AG04449 (cell line): ENCODE measurements around the gene C2orf81.
"Not testable (repeated sequence)": the region's sequence is repeated elsewhere in the genome, so short reads cannot be mapped to it uniquely, and the experiment has no call there.

ENCODE experiments used
- CTCF ChIA-PET: fragments of 350-600 bp; formaldehyde crosslinking; extraction: SDS; loops from one replicate; lab custom pipeline; 2021; ENCODE audit warnings: antibody characterized with exemption; lab: Yijun Ruan, JAX
- POLR2A ChIA-PET: fragments of 400-600, 350-600 bp; formaldehyde crosslinking; extraction: SDS; loops from one replicate; lab custom pipeline; 2020; ENCODE audit warnings: antibody characterized with exemption, inconsistent platforms; lab: Yijun Ruan, JAX
- DNase-seq: peaks from one replicate; pipeline ENCODE4 v3.0.0-alpha.2; 2010; ENCODE audit warnings: low read depth, low spot score
- H3K4me3 ChIP-seq: 2 replicates; pipeline ENCODE4 v1.5.1; 2011; ENCODE audit warnings: low read depth, mild to moderate bottlenecking, control low read depth, low read length
- CTCF ChIP-seq: IDR thresholded peaks from one replicate; pipeline ENCODE4 v1.5.1; 2011; ENCODE audit warnings: mild to moderate bottlenecking, moderate library complexity, low read length, control low read depth, inconsistent platforms; ENCODE audit not compliant: insufficient read depth; ENCODE audit errors: missing control alignments

The C2orf81 gene

DNA sequence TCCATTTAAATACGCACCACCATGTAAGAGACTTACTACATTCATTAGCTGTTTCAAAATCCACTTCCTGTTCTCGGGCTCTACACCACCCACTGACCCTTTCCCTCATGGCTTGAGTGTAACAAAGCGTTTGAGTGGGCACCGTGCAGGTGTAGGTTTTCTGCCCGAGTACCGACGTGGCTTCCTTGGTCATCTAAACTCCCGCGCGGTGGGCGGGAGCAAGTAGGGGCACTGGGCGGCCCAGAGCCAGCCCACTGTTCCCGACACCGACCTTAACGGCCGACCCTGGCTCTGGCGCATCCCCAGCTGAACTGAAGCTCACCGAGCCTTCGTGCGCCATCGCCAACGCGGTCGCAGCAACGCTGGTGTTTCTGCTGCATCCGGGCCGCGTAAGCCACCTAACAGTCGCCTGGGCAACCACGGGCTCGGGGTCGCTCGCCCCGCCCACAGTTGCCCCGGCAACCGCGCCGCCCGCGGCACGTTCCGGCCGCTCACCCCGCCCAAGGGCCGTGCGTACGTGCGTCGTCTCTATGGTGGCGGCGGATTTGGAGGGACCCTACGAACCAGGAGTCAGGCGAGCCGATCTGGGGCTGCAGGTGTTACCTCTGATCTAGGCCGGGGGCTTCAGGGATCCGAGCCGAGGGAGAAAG lies at the start of gene C2orf81, which contains the start of gene WDR54:
TSS of gene C2orf81 (minus strand) at position 399 of the 650 bp plus-strand sequence. CDS start at position 340, 59 bp downstream.
TSS of gene WDR54 (plus strand) at position 510 of the 650 bp plus-strand sequence. CDS start 424 bp downstream, outside the sequence.
- CTCF ChIA-PET: interaction anchor here (0.8 to 3.1 kb wide), 6 partner anchors 9 to 87 kb away, joined by 3 to 14 read pairs (median 3); partner anchors contain the start of gene WBP1
- POLR2A ChIA-PET: interaction anchor here (0.7 kb wide), 1 partner anchor 13 kb away, joined by 3 read pairs; no protein-coding TSS in a partner anchor

GRCh38 chr2:74470742-74471141 lies 49.3 kb upstream of the C2orf81 start:
- not testable (repeated sequence) for DNase-seq, H3K4me3 ChIP-seq
- ChIA-PET POLR2A (interaction anchor here (1.0 to 2.6 kb wide), 5 partner anchors 10 to 31 kb away, joined by 3 to 12 read pairs (median 3); partner anchors contain the start of genes CCDC142, TTC31 and WBP1), CTCF (interaction anchor here (1.1 to 4.1 kb wide), 3 partner anchors 12 to 117 kb away, joined by 3 to 32 read pairs (median 10); partner anchors contain the start of genes CCDC142 and TTC31)

More for the DNA sequence above, at the start of gene C2orf81, which contains the start of gene WDR54:
- peak within 1 kb of the TSS; percentile 83 for H3K4me3 ChIP-seq
- no peak for DNase-seq
- no peak for TF ChIP-seq CTCF

DNA sequence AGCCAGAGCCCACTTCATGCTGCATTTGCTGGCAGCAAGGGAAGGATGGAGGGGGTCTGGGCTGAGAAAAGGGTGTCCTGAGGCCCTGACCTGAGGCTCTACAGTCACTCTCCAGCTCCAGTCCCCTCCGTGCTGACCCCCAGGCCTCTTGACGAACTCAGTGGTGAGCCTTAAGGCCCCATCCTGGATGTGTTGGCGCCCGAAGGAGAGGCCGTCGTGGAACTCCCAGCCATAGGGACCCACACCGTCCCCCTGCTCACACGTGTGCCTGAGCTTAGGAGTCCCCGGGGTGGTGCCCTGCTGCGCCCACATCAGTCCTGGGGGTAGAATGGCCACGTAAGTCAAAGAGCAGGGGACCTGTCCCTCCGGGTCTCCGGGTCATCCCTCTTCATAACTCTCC lies 43.0 kb upstream of the C2orf81 start:
- CTCF ChIA-PET: interaction anchor here (1.0 to 1.3 kb wide), 4 partner anchors 10 to 122 kb away, joined by 3 to 5 read pairs (median 4); no protein-coding TSS in a partner anchor
- DNase-seq: no peak
- POLR2A ChIA-PET: no interaction called here
- TF ChIP-seq CTCF: no peak
- H3K4me3 ChIP-seq: peak overlapping the region; percentile 80

- no peak for DNase-seq
- CTCF ChIA-PET: no interaction called here
- POLR2A ChIA-PET: no interaction called here
- no peak overlapping the region for H3K4me3 ChIP-seq
- no peak for TF ChIP-seq CTCF
Measured at GRCh38 chr2:74462786-74463105, 41.3 kb upstream of the C2orf81 start.

- no peak for DNase-seq
- TF ChIP-seq CTCF: no peak
- POLR2A ChIA-PET: interaction anchor here (0.5 to 1.9 kb wide), 2 partner anchors 10 to 41 kb away, joined by 3 to 7 read pairs; partner anchors contain the start of gene MRPL53
- CTCF ChIA-PET: interaction anchor here (0.5 to 1.2 kb wide), 3 partner anchors 70 to 126 kb away, joined by 3 to 4 read pairs (median 3); no protein-coding TSS in a partner anchor
- no peak overlapping the region for H3K4me3 ChIP-seq
Measured at GRCh38 chr2:74462054-74462785, 40.8 kb upstream of the C2orf81 start.

- H3K4me3 ChIP-seq: no peak overlapping the region
- TF ChIP-seq CTCF: peak; percentile 6
- DNase-seq: no peak
- ChIA-PET CTCF (interaction anchor here (0.5 to 1.2 kb wide), 3 partner anchors 70 to 127 kb away, joined by 3 to 4 read pairs (median 3); no protein-coding TSS in a partner anchor), POLR2A (interaction anchor here (0.5 to 1.9 kb wide), 3 partner anchors 10 to 72 kb away, joined by 3 to 7 read pairs (median 3); partner anchors contain the start of gene MRPL53)
Measured at GRCh38 chr2:74461187-74462053, 40.0 kb upstream of the C2orf81 start.

DNA sequence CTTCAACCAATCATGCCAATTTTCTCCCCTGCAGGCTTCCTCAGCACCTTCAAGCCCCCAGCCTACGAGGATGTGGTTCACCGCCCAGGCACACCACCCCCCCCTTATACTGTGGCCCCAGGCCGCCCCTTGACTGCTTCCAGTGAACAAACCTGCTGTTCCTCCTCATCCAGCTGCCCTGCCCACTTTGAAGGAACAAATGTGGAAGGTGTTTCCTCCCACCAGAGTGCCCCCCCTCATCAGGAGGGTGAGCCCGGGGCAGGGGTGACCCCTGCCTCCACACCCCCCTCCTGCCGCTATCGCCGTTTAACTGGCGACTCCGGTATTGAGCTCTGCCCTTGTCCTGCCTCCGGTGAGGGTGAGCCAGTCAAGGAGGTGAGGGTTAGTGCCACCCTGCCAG lies 38.8 kb upstream of the C2orf81 start:
- H3K4me3 ChIP-seq, DNase-seq, CTCF ChIA-PET: not testable (repeated sequence)
- POLR2A ChIA-PET: interaction anchor here (1.9 to 3.3 kb wide), 2 partner anchors 12 to 21 kb away, joined by 7 to 10 read pairs; partner anchors contain the start of gene MRPL53

- not testable (repeated sequence) for DNase-seq
- CTCF ChIA-PET: interaction anchor here (3.8 kb wide), 1 partner anchor 128 kb away, joined by 25 read pairs; no protein-coding TSS in a partner anchor
- H3K4me3 ChIP-seq: peak overlapping the region; percentile 62
- POLR2A ChIA-PET: interaction anchor here (2.1 to 3.3 kb wide), 4 partner anchors 8 to 22 kb away, joined by 8 to 12 read pairs (median 11); partner anchors contain the start of gene MRPL53
Measured at GRCh38 chr2:74459503-74460118, 38.2 kb upstream of the C2orf81 start.
